ENCODE data around the gene CDH13. TPM values are rescaled to one million over a fixed set of nuclear protein-coding genes. Genes with fewer than 3 reads are reported as not detected.

The CDH13 gene
- total and polyA plus RNA-seq, 2 experiments from 2014 or later = 1.2 to 1.5 TPM

- 82% methylated on average over 17 of the region's 17 CpGs for WGBS (ENCODE audit: low lambda C conversion rate, missing lambda C conversion rate)
- H3K9me2 ChIP-seq (replicated peaks; ENCODE audit: insufficient read depth) = no peaks in the 10 kb centered on the region
- no peak overlapping the region for H3K4me2 ChIP-seq
- no peaks in the 10 kb centered on the region for H4K20me1 ChIP-seq (ENCODE audit: insufficient read depth, poor library complexity, severe bottlenecking)
- H3K4me3 ChIP-seq = no peak overlapping the region
- H3K27ac ChIP-seq = no peak overlapping the region
- H3K27me3 ChIP-seq = no peaks in the 10 kb centered on the region
- H2AFZ ChIP-seq = no peak overlapping the region
- no peak for DNase-seq (ENCODE audit: low spot score)
- no peaks in the 10 kb centered on the region for H3K9me3 ChIP-seq (ENCODE audit: low read depth)
- TF ChIP-seq EZH2 (IDR thresholded peaks at IDR 0.05; ENCODE audit: borderline replicate concordance) (no peak), EZH2phosphoT487 (IDR thresholded peaks at IDR 0.05; ENCODE audit: low read depth, severe bottlenecking, unreplicated experiment) (no peak), CTCF (IDR thresholded peaks at IDR 0.05; ENCODE audit: poor library complexity) (no peak)
- H3K36me3 ChIP-seq (replicated peaks; ENCODE audit: insufficient read depth, low read depth) = no peaks in the 10 kb centered on the region
- H3K79me2 ChIP-seq = no peaks in the 10 kb centered on the region
- H3K4me1 ChIP-seq (ENCODE audit: insufficient read depth) = no peaks in the 10 kb centered on the region
Measured at GRCh38 chr16:83623091-83623730, 996.4 kb downstream of the CDH13 start.

DNA sequence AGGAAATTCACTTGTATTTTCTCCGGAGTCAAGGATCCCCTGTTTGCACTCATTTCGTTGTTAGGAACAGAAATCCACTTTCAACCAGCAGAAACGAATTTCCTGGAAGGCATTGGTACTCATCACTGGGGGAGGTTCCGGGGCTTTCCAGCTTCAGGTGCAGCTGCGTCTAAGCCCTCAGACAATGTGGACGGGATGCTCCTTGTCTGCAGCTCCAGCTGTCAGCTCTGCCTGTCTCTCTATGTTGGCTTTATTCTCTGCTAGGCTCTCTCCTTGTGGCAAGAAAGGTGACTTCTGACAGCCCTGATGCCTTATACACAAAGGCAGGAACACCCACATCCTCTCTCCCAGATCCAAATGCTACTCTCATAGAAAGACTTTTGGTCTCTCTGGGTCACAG is 997.1 kb downstream of the CDH13 start:
- Histone ChIP-seq H2AFZ (no peak overlapping the region), H3K27me3 (no peaks in the 10 kb centered on the region), H4K20me1 (ENCODE audit: insufficient read depth, poor library complexity, severe bottlenecking) (no peaks in the 10 kb centered on the region), H3K4me1 (ENCODE audit: insufficient read depth) (no peaks in the 10 kb centered on the region), H3K36me3 (replicated peaks; ENCODE audit: insufficient read depth, low read depth) (no peaks in the 10 kb centered on the region), H3K4me3 (no peak overlapping the region), H3K9me3 (ENCODE audit: low read depth) (no peaks in the 10 kb centered on the region), H3K9me2 (replicated peaks; ENCODE audit: insufficient read depth) (no peaks in the 10 kb centered on the region), H3K27ac (no peak overlapping the region), H3K79me2 (no peaks in the 10 kb centered on the region), H3K4me2 (no peak overlapping the region)
- no peak for DNase-seq (ENCODE audit: low spot score)
- TF ChIP-seq CTCF (IDR thresholded peaks at IDR 0.05; ENCODE audit: poor library complexity) = no peak
- WGBS (ENCODE audit: low lambda C conversion rate, missing lambda C conversion rate) = 85% methylated on average over 6 of the region's 6 CpGs

- H3K9me2 ChIP-seq (replicated peaks; ENCODE audit: insufficient read depth) = no peaks in the 10 kb centered on the region
- H4K20me1 ChIP-seq (ENCODE audit: insufficient read depth, poor library complexity, severe bottlenecking) = no peaks in the 10 kb centered on the region
- 85% methylated on average over 11 of the region's 11 CpGs for WGBS (ENCODE audit: low lambda C conversion rate, missing lambda C conversion rate)
- no peak overlapping the region for H3K4me3 ChIP-seq
- no peak overlapping the region for H3K4me2 ChIP-seq
- no peak overlapping the region for H2AFZ ChIP-seq
- H3K36me3 ChIP-seq (replicated peaks; ENCODE audit: insufficient read depth, low read depth) = no peaks in the 10 kb centered on the region
- H3K79me2 ChIP-seq = no peaks in the 10 kb centered on the region
- TF ChIP-seq EZH2 (IDR thresholded peaks at IDR 0.05; ENCODE audit: borderline replicate concordance) (no peak), CTCF (IDR thresholded peaks at IDR 0.05; ENCODE audit: poor library complexity) (no peak), EZH2phosphoT487 (IDR thresholded peaks at IDR 0.05; ENCODE audit: low read depth, severe bottlenecking, unreplicated experiment) (no peak)
- no peak overlapping the region for H3K27ac ChIP-seq
- H3K9me3 ChIP-seq (ENCODE audit: low read depth) = no peaks in the 10 kb centered on the region
- no peaks in the 10 kb centered on the region for H3K4me1 ChIP-seq (ENCODE audit: insufficient read depth)
- H3K27me3 ChIP-seq = no peaks in the 10 kb centered on the region
- DNase-seq (ENCODE audit: low spot score) = no peak
Measured at GRCh38 chr16:83624429-83625120, 997.8 kb downstream of the CDH13 start.

Measured in hepatocyte (in vitro differentiated cells).